NCI-H2171 treated with DMSO at 0.1 percent for 48 hours (cell line): ENCODE results near the gene STXBP5.

Experiments
- DNase-seq: peaks from one replicate; lab custom pipeline; 2025; lab: John Stamatoyannopoulos, UW

Gene STXBP5

DNA sequence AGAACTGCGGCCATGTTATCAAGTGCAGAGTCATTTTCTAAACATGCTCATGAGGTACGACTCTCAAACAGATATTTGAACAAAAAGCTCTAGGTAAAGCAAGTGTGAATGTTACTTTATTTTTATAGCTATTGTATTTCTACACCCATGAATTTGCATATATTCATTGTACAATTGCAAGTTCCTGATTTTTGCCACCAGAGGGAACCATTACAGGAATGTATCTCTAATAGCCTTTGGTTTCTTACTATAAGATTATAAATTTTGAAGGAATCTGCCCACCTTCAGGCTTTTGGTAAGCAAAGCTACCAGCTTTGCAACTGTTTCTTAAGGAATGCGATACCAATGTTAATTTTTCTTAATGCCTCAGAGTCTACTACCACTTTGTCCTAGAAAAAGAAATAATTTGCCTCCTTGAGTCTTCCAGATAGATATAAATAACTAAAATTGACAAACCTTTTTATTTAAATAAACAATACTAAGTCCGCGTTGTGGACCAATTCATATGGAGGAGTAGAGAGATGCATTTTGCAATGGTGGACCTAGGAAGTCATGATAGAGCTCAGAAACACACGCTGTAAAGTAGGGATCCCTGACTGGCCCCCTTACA lies 178.8 kb downstream of the STXBP5 start:
- DNase-seq: peak; percentile 13

GRCh38 chr6:147384029-147384428 lies 179.8 kb downstream of the STXBP5 start:
- no peak for DNase-seq

- DNase-seq: no peak
Measured at GRCh38 chr6:147384737-147385710, 180.8 kb downstream of the STXBP5 start.

- no peak for DNase-seq
Measured at GRCh38 chr6:147389463-147389862, 185.2 kb downstream of the STXBP5 start.

GRCh38 chr6:147390909-147391536 lies 186.8 kb downstream of the STXBP5 start:
- DNase-seq: peak; percentile 51

DNA sequence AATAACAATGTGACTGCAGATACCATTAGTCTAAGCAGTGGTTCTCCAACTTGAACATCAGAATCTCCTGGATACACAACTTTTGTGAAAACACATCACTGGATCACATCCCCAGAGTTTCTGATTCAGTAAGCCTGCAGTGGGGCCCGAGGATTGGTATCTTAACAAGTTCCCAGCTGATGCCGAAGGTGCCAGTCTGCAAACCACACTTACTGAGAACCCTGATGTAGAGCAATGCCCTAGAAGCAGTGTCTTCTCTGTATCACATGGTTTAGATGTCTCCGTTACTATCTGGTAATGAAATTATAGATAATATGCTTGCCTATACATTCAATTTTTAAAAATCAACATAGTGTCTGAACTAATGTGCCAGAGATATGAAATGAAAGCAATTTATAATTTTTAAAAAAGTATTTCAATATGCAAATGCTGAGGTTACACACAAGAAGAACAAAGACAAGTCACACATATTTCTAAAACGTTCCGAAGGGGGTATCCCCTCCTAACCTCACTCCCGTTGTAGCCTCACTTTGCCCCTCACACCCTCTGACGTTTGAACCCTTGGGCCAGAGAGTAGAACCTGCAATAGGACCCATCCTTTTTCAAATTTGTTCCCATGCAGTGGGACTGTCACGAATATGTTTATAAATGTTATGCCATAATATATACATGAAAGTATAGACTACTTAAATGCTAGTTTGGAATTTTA lies 188.9 kb downstream of the STXBP5 start:
- no peak for DNase-seq

DNA sequence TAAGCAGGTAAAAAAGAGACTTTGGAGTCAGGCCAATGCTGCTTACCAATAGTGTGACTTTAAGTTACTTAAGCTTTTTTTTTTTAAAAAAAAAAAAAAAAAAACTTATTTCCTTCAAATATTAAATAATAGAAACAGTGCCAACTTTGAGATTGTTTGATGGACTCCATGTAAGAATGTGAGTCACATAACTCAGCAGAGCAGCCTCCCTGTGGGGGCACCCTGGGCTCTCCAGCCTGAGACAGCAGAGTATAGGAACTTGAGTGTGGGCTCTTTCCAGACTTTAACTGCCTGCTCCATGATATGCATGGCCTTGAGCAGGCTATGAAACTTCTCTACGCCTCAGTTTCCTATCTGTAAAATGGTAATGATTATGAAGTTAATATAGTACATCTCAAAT lies 190.9 kb downstream of the STXBP5 start:
- DNase-seq: no peak

DNA sequence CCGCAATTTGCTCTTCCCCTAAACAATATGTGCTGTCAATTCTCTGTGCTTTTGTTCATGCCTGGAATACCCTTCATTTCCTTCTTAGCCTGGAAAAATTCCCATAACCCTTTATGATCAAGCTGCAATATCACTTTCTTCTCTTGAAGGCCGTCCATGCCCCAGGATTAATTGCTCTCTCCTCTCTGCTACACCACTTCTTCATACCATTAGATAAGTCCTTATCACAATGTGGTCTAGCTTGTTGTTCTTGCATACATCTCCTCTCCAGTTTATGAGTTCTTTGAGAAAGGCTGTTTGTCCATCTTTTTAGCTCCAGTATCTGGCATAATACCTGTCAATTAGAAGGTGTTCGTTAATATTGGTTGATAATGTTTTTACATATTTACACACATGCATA lies 193.1 kb downstream of the STXBP5 start:
- no peak for DNase-seq

DNA sequence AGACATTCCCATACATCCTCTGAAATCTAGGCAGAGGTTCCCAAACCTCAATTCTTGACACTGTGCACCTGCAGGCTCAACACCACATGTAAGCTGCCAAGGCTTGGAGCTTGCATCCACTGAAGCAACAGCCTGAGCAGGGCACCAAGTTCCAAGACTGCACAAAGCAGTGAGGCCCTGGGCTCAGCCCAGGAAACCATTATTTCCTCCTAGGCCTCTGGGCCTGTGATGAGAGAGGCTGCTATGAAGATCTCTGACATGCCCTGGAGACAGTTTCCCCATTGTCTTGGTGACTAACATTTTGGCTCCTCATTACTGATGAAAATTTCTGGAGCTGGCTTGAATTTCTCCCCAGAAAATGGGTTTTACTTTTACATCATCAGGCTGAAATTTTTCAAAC lies 196.8 kb downstream of the STXBP5 start:
- no peak for DNase-seq

DNA sequence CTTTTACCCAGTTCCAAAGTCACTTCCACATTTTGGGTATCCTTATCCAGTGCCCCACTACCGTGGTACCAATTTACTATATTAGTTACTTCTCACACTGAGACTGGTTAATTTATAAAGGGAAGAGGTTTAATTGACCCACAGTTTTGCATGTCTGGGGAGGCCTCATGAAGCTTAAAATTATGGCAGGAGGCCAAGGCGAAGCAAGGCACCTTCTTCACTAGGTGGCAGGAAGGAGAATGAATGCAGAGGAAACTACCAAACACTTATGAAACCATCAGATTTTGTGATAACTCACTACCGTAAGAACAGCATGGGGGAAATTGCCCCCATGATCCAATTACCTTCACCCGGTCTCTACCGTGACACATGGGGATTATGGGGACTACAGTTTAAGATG lies 197.6 kb downstream of the STXBP5 start:
- no peak for DNase-seq

- DNase-seq: no peak
Measured at GRCh38 chr6:147406783-147407182, 202.6 kb downstream of the STXBP5 start.

DNA sequence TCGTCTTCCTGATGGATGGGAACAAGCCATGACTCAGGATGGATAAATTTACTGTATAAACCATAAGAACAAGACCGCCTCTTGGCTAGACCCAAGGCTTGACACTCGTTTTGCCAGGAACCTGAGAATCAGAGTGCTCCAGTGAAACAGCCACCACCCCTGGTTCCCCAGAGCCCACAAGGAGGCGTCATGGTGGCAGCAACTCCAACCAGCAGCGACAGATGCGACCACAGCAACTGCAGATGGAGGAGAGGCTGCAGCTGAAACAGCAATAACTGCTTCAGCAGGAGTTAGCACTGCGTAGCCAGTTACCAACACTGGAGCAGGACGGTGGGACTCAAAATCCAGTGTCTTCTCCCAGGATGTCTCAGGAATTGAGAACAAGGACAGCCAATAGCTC lies 203.4 kb downstream of the STXBP5 start:
- no peak for DNase-seq

DNA sequence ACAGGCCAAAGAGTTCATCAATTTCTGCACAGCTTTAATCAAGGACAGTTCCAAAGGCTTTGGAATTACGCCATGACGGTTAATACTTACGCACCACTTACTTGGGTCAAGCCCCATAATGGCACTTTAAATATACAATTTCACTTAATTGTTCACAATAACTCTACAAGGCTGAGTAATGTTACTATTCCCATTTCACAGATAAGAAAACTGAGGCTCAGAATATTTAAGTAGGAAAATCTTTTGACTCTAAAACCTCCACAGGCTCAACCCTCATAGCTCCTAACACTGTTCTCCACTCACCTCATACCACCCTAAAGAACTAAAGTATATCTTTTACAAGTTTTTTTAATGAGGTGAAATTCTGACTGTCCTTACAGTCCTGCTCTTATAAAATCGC lies 212.4 kb downstream of the STXBP5 start:
- DNase-seq: no peak

GRCh38 chr6:147417954-147418353 lies 213.7 kb downstream of the STXBP5 start:
- DNase-seq: no peak

GRCh38 chr6:147418523-147418922 lies 214.3 kb downstream of the STXBP5 start:
- no peak for DNase-seq

DNA sequence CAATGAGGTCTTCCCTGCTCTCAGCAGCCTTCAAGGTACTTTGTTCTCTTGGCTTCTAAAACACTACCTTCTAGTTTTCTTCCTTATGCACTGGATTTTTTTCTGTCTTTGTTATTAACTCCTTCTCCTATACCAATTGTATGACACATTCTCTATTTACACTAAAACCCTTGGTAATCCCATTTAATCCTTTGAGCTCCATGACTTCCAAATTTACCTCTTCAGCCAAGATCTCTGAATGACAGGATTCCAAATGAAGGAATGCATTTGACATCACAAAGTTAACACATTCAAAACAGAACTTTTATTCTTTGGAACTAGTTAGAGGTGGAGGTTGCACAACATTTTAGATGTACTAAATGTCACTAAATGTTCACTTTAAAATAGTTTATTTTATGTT lies 217.7 kb downstream of the STXBP5 start:
- DNase-seq: no peak

- DNase-seq: no peak
Measured at GRCh38 chr6:147423111-147423510, 218.9 kb downstream of the STXBP5 start.

DNA sequence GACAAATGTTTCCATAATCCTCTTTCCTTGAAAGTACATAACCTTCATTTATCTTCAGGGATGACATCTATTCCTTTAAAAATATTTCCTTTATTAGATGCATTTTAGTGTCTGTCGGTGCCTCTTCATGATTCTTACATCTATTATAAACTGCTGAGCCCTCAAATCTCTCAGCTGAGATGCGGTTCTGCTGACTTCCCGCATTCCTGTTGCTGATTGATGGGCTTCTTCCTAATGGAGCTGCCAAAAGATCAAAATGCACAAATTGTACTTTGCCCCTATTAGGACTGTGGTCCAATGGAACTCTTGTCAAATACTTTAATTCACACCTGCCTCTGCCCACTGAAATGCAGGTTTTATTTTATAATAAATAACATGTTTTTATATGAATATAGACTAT lies 225.6 kb downstream of the STXBP5 start:
- DNase-seq: no peak

- no peak for DNase-seq
Measured at GRCh38 chr6:147430811-147431210, 226.6 kb downstream of the STXBP5 start.

- no peak for DNase-seq
Measured at GRCh38 chr6:147434076-147434475, 229.9 kb downstream of the STXBP5 start.

DNA sequence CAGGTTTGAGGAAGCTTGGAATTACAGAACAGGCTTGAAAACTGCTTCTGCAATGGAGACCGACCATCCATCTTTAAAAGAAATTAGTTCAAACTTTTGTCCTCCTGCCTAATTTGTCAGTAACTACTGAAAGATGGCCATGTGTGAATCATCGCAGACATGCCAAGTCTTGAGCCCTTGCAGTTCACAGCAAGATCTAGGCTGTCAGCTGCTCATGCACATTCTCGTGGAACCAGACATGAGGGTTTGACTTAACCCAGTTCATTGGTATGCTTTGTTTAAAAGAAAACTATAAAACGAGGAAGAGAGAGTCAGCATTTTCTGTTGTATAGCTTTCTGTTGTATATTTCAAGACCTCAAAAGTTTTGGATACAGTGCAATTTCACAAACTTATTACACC lies 230.3 kb downstream of the STXBP5 start:
- DNase-seq: no peak

- no peak for DNase-seq
Measured at GRCh38 chr6:147437615-147438014, 233.4 kb downstream of the STXBP5 start.
